Brain microvascular endothelial cell (primary cell): ENCODE results near the gene VAV2.

Experiments
- DNase-seq: peaks from one replicate; pipeline ENCODE4 v3.0.0-alpha.2; 2020
- H3K27ac ChIP-seq: fragments of 250-450 bp; sonication (Bioruptor Pico); 2 replicates; pipeline ENCODE4 v1.5.1; 2020; ENCODE audit warnings: mild to moderate bottlenecking, moderate library complexity
- H3K27me3 ChIP-seq: fragments of 250-450 bp; sonication (Bioruptor Pico); replicated peaks from 2 replicates; pipeline ENCODE4 v1.5.1; 2020; ENCODE audit warnings: mild to moderate bottlenecking
- H3K36me3 ChIP-seq: fragments of 250-450 bp; sonication (Bioruptor Pico); replicated peaks from 2 replicates; pipeline ENCODE4 v1.5.1; 2020; ENCODE audit warnings: mild to moderate bottlenecking
- H3K4me3 ChIP-seq: 2 replicates; pipeline ENCODE4 v1.5.1; 2011; ENCODE audit warnings: low read depth, mild to moderate bottlenecking, control low read depth, low read length, moderate library complexity
- CTCF ChIP-seq: IDR thresholded peaks from 2 replicates; pipeline ENCODE4 v1.5.1; 2011; ENCODE audit warnings: low read depth, mild to moderate bottlenecking, moderate library complexity, low read length, control low read depth, inconsistent platforms; ENCODE audit errors: missing control alignments
- in situ Hi-C: cut with HindIII; loops from 2 replicates; pipeline ENCODE4 v1.10.0; 2017; ENCODE audit warnings: low sequenced_read_pairs, low pct_ligation_motif_present

Gene VAV2

DNA sequence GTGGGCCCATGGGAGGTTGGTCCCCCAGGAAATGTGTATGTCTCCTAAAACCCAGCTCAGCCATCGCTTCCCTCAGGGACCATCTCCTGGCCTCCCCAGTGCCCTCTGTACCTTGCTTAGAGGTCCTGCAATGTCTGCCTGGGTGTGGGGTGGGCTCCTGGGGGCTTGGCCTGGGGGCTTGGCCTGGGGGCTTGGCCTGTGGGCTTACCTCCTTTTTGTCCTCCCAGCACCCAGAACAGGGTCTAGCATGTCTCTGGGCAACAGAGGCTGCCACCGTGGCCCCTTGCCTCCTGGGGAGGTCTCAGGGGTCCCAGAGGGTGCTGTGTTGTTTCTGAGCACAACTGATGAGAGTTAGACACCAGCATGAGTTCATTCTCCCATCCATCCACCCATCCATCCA lies 10.7 kb upstream of the VAV2 start:
- no peak overlapping the region for H3K27ac ChIP-seq
- no peaks in the 10 kb centered on the region for H3K36me3 ChIP-seq
- in situ Hi-C loops, result no loop called here
- no peak for DNase-seq
- no peaks in the 10 kb centered on the region for H3K27me3 ChIP-seq
- no peak overlapping the region for H3K4me3 ChIP-seq
- no peak for TF ChIP-seq CTCF

GRCh38 chr9:133999851-134000265 lies 7.7 kb upstream of the VAV2 start:
- in situ Hi-C loops, result loop anchor here (10.0 kb wide), 1 partner anchor 215 kb away; no protein-coding TSS in a partner anchor
- Histone ChIP-seq H3K4me3 (no peak overlapping the region), H3K27ac (no peak overlapping the region), H3K27me3 (no peaks in the 10 kb centered on the region), H3K36me3 (no peaks in the 10 kb centered on the region)
- no peak for TF ChIP-seq CTCF
- DNase-seq, result no peak

GRCh38 chr9:133998915-133999595 lies 6.9 kb upstream of the VAV2 start:
- no peak for DNase-seq
- TF ChIP-seq CTCF, result no peak
- Histone ChIP-seq H3K4me3 (no peak overlapping the region), H3K27me3 (no peaks in the 10 kb centered on the region), H3K36me3 (no peaks in the 10 kb centered on the region), H3K27ac (no peak overlapping the region)
- in situ Hi-C loops, result loop anchor here (10.0 kb wide), 1 partner anchor 214 kb away; no protein-coding TSS in a partner anchor

DNA sequence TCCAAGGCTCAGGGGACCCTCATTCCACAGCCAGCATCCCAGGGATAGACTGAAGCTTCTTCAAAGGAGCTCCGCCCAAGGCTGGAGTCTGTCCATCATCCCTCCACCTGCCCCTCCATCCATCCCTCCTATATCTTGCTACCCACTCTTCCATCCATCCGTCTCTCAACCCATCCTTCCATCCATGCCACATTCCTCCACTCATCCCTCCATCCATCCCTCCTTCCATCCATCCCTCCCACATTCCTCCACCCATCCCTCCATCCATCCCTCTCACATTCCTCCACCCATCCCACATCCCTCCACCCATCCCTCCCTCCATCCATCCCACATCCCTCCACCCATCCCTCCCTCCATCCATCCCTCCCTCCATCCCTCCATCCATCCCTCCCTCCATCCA lies 5.5 kb upstream of the VAV2 start:
- no peak for TF ChIP-seq CTCF
- no peak for DNase-seq
- H3K27me3 ChIP-seq, result no peaks in the 10 kb centered on the region
- H3K27ac ChIP-seq, result no peak overlapping the region
- in situ Hi-C loops, result loop anchor here (10.0 kb wide), 1 partner anchor 213 kb away; no protein-coding TSS in a partner anchor
- no peak overlapping the region for H3K4me3 ChIP-seq
- H3K36me3 ChIP-seq, result no peaks in the 10 kb centered on the region

GRCh38 chr9:133996531-133997520 lies 4.7 kb upstream of the VAV2 start:
- no peak overlapping the region for H3K4me3 ChIP-seq
- no peak for DNase-seq
- no peaks in the 10 kb centered on the region for H3K27me3 ChIP-seq
- in situ Hi-C loops, result loop anchor here (10.0 kb wide), 1 partner anchor 212 kb away; no protein-coding TSS in a partner anchor
- peak; percentile 29 for TF ChIP-seq CTCF
- no peak overlapping the region for H3K27ac ChIP-seq
- H3K36me3 ChIP-seq, result no peaks in the 10 kb centered on the region
